ENCODE measurements around the gene MTG1. TPM values are rescaled to one million over a fixed set of nuclear protein-coding genes. Genes with fewer than 3 reads are reported as not detected.

MTG1 gene
- total RNA-seq = 10 to 100 TPM; 46.9 to 52.1 TPM

DNA sequence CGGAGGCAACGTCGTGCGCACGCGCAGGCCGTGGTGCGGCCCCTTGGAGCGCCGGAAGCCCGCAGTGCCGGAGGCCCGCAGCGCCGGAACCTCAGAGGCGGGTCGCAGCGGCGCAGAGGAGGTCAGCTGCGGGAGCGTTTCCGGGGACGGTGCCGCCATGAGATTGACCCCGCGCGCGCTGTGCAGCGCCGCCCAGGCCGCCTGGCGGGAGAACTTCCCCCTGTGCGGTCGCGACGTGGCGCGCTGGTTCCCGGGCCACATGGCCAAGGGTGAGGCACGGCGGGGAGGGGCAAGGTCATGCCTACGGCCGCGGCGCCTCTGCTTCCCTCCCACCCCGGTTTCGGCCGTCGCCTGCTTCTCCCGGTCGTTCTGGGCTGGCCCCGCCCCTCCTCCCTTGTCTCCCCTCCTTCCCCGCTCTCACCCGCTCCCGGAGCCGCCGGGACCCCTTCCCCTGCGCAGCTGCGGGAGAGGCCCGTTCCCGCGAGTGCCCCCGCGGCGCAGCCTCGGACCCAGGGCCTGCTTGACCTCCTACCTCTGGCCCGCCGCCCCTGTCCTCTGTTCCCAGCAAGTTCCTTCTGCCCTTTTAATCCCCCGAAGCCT, at the start of gene MTG1:
TSS of gene MTG1 (plus strand) at position 94 of the 600 bp plus-strand sequence. CDS start at position 158, 64 bp downstream.
- Mint-ChIP-seq H3K36me3 (ENCODE audit: low read depth) (peaks cover 31% of the 10 kb centered on the region), H3K27me3 (no peaks in the 10 kb centered on the region), H3K9me3 (ENCODE audit: low read depth) (no peaks in the 10 kb centered on the region), H3K27ac (peak within 1 kb of the TSS; percentile 93), H3K4me3 (peak within 1 kb of the TSS; percentile 90), H3K4me1 (peaks cover 51% of the 10 kb centered on the region)
- ChIA-PET POLR2A (no interaction called here), CTCF (no interaction called here)
- DNase-seq (peak; percentile 97), ATAC-seq (peak; percentile 76)
- intact Hi-C loops (cut with DNase I, micrococcal nuclease) = loop anchor here (1.0 to 5.0 kb wide), 10 partner anchors 15 to 1492 kb away; partner anchors contain the start of genes ECHS1 (in 2 of the 2), PAOX (in 1 of the 2), PPP2R2D (in 1 of the 2) and TUBGCP2 (in 1 of the 2)

- ATAC-seq (no peak), DNase-seq (no peak)
- H3K27me3 Mint-ChIP-seq = peaks cover 25% of the 10 kb centered on the region
- no peak overlapping the region for H3K4me3 Mint-ChIP-seq
- H3K9me3 Mint-ChIP-seq (ENCODE audit: low read depth) = no peaks in the 10 kb centered on the region
- intact Hi-C loops (cut with DNase I, micrococcal nuclease) = no loop called here
- no peak overlapping the region for H3K27ac Mint-ChIP-seq
- H3K4me1 Mint-ChIP-seq = peaks cover 6% of the 10 kb centered on the region
- no peaks in the 10 kb centered on the region for H3K36me3 Mint-ChIP-seq (ENCODE audit: low read depth)
- POLR2A ChIA-PET = no interaction called here
- CTCF ChIA-PET = interaction anchor here (0.9 to 1.1 kb wide), 2 partner anchors 9 to 15 kb away, joined by 3 read pairs; no protein-coding TSS in a partner anchor
Observed at GRCh38 chr10:133344236-133344635, 49.7 kb upstream of the MTG1 start.

DNA sequence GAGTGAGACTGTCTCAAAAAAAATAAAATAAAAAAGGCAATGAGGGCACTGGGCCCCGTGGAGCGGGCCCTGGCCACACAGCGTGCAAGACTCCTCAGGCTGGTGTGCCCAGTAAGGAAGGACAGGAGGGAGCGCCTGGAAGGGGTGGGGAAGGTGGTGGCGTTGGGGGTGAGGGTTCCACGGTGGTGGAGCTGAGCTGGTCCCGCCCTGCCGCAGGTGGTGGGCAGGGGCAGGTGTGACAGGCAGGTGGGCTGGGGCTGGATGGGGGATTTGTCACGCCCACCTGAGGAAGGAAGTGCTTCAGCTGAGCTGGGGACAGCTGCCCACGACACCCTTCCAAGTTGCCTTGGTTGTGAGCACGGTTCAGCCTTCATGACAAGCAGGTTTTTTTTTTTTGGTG, 47.5 kb upstream of the MTG1 start:
- H3K4me1 Mint-ChIP-seq = peaks cover 7% of the 10 kb centered on the region
- intact Hi-C loops (cut with DNase I, micrococcal nuclease) = no loop called here
- POLR2A ChIA-PET = no interaction called here

GRCh38 chr10:133347710-133348517, 46.0 kb upstream of the MTG1 start:
- no peaks in the 10 kb centered on the region for H3K36me3 Mint-ChIP-seq (ENCODE audit: low read depth)
- no peak overlapping the region for H3K27ac Mint-ChIP-seq
- ChIA-PET CTCF (interaction anchor here (0.6 to 2.3 kb wide), 2 partner anchors 18 to 615 kb away, joined by 3 to 9 read pairs; no protein-coding TSS in a partner anchor), POLR2A (no interaction called here)
- ATAC-seq = peak; percentile 14
- intact Hi-C loops (cut with DNase I, micrococcal nuclease) = no loop called here
- H3K27me3 Mint-ChIP-seq = peaks cover 25% of the 10 kb centered on the region
- H3K4me3 Mint-ChIP-seq = no peak overlapping the region
- H3K4me1 Mint-ChIP-seq = peaks cover 7% of the 10 kb centered on the region
- DNase-seq = no peak
- H3K9me3 Mint-ChIP-seq (ENCODE audit: low read depth) = no peaks in the 10 kb centered on the region

More for the DNA sequence above, 47.5 kb upstream of the MTG1 start:
- no peak overlapping the region for H3K27ac Mint-ChIP-seq
- H3K36me3 Mint-ChIP-seq (ENCODE audit: low read depth) = no peaks in the 10 kb centered on the region
- DNase-seq = no peak
- no peak overlapping the region for H3K4me3 Mint-ChIP-seq
- peaks cover 26% of the 10 kb centered on the region for H3K27me3 Mint-ChIP-seq
- H3K9me3 Mint-ChIP-seq (ENCODE audit: low read depth) = no peaks in the 10 kb centered on the region
- CTCF ChIA-PET = no interaction called here
- ATAC-seq = no peak

- Mint-ChIP-seq H3K4me3 (no peak overlapping the region), H3K36me3 (ENCODE audit: low read depth) (no peaks in the 10 kb centered on the region), H3K4me1 (peaks cover 5% of the 10 kb centered on the region), H3K27me3 (peaks cover 18% of the 10 kb centered on the region), H3K9me3 (ENCODE audit: low read depth) (no peaks in the 10 kb centered on the region), H3K27ac (no peak overlapping the region)
- intact Hi-C loops (cut with DNase I, micrococcal nuclease) = no loop called here
- ChIA-PET CTCF (no interaction called here), POLR2A (no interaction called here)
- ATAC-seq (no peak), DNase-seq (no peak)
Observed at GRCh38 chr10:133349160-133349568, 44.8 kb upstream of the MTG1 start.

GRCh38 chr10:133349577-133350011, 44.4 kb upstream of the MTG1 start:
- peaks cover 5% of the 10 kb centered on the region for H3K4me1 Mint-ChIP-seq
- H3K36me3 Mint-ChIP-seq (ENCODE audit: low read depth) = no peaks in the 10 kb centered on the region
- H3K27ac Mint-ChIP-seq = no peak overlapping the region
- no peak for DNase-seq
- ATAC-seq = no peak
- ChIA-PET POLR2A (no interaction called here), CTCF (no interaction called here)
- no peaks in the 10 kb centered on the region for H3K9me3 Mint-ChIP-seq (ENCODE audit: low read depth)
- intact Hi-C loops (cut with DNase I, micrococcal nuclease) = no loop called here
- H3K27me3 Mint-ChIP-seq = peaks cover 14% of the 10 kb centered on the region
- H3K4me3 Mint-ChIP-seq = no peak overlapping the region

- intact Hi-C loops (cut with DNase I, micrococcal nuclease) = no loop called here
- ATAC-seq = no peak
- H3K4me1 Mint-ChIP-seq = peaks cover 5% of the 10 kb centered on the region
- no peaks in the 10 kb centered on the region for H3K9me3 Mint-ChIP-seq (ENCODE audit: low read depth)
- peaks cover 13% of the 10 kb centered on the region for H3K27me3 Mint-ChIP-seq
- H3K36me3 Mint-ChIP-seq (ENCODE audit: low read depth) = no peaks in the 10 kb centered on the region
- H3K27ac Mint-ChIP-seq = no peak overlapping the region
- H3K4me3 Mint-ChIP-seq = no peak overlapping the region
- no peak for DNase-seq
- ChIA-PET CTCF (no interaction called here), POLR2A (no interaction called here)
Observed at GRCh38 chr10:133350283-133350949, 43.5 kb upstream of the MTG1 start.

- no peak for ATAC-seq
- intact Hi-C loops (cut with DNase I, micrococcal nuclease) = no loop called here
- ChIA-PET POLR2A (no interaction called here), CTCF (no interaction called here)
- no peak for DNase-seq
- Mint-ChIP-seq H3K4me3 (no peak overlapping the region), H3K9me3 (ENCODE audit: low read depth) (no peaks in the 10 kb centered on the region), H3K36me3 (ENCODE audit: low read depth) (peaks cover under 1% of the 10 kb centered on the region), H3K27me3 (peaks cover 8% of the 10 kb centered on the region), H3K4me1 (peaks cover 5% of the 10 kb centered on the region), H3K27ac (no peak overlapping the region)
Observed at GRCh38 chr10:133350950-133351329, 43.0 kb upstream of the MTG1 start.

DNA sequence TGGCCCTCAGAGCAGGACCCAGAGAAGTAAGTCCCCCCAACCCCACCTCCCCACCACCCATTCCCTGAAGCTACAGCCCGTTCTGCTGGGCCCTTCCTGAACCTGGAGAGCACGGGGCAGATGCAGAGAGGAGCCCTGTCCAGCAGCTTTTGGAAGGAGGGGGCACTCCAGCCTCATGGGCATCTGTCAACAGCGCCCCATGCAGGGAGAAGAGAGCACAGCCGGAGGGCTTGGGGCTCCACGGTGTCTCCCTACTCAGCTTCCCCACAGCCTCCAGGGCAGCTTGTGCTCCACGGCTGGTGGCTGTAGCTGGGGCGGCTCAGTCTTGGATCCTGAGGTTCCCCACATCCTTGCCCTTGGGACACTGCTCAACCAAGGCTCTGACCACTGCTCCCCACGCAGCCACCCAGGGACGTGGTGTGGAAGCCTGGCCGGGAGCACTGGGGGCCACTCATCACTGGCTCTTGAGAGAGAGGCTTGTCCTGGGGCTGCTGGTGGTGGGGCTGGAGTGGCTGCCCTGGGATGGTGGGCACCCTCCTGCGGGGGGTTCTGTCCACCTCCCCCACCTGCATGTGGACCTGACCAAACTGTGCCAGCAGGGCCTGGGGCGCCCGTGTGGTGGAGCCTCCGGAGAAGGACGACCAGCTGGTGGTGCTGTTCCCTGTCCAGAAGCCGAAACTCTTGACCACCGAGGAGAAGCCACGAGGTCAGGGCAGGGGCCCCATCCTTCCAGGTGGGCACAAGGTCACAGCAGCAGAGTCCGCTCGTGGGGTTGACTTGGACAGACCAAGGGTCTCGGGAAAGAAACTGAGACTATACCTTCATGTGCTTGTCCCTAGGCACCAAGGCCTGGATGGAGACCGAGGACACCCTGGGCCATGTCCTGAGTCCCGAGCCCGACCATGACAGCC, 42.3 kb upstream of the MTG1 start:
- H3K9me3 Mint-ChIP-seq (ENCODE audit: low read depth) = no peaks in the 10 kb centered on the region
- H3K27ac Mint-ChIP-seq = no peak overlapping the region
- H3K27me3 Mint-ChIP-seq = peaks cover 4% of the 10 kb centered on the region
- POLR2A ChIA-PET = no interaction called here
- H3K36me3 Mint-ChIP-seq (ENCODE audit: low read depth) = peaks cover 5% of the 10 kb centered on the region
- H3K4me3 Mint-ChIP-seq = no peak overlapping the region
- DNase-seq = no peak
- peaks cover 9% of the 10 kb centered on the region for H3K4me1 Mint-ChIP-seq
- intact Hi-C loops (cut with DNase I, micrococcal nuclease) = no loop called here
- peak; percentile 14 for ATAC-seq
- CTCF ChIA-PET = no interaction called here

DNA sequence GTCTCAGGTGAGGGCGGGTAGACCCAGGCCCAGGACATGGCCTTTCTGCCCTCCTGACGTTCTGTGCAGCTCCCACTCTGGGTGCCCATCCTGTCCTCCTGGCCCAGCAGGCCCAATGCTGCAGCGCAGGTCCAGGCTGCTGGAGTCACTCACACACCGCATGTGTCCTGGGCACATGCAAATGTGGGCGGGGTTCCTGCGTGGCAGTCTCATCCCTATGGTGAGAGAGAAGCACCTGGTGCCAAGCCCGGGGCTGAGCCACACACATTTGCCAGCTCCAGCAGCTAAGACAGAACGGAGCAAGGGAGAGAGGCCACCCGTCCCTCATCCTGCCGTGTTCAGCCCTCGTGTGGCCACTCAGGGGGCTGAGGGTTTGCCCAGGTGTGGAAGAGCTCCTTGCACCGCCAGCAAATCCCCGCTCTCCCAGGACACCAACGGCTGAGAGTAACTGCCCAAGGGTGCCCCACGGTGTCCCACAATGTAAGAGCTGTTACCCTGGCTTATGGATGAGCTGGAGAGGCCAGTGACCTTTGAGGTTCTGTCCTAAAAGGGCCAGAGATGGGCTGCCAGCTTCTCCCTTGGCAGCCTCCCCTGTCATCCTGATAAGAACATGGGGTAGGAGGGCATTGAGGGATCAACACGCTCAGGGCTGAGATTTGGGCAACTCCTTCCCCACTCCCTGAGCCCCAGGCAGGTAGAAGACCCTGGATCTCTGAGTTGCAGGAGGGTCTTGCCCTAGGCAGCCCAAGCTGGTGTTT, 40.6 kb upstream of the MTG1 start:
- H3K4me1 Mint-ChIP-seq = peaks cover 9% of the 10 kb centered on the region
- no peak overlapping the region for H3K27ac Mint-ChIP-seq
- DNase-seq (no peak), ATAC-seq (no peak)
- ChIA-PET CTCF (interaction anchor here (0.7 to 1.4 kb wide), 2 partner anchors 9 to 24 kb away, joined by 3 read pairs; no protein-coding TSS in a partner anchor), POLR2A (interaction anchor here (0.9 kb wide), 1 partner anchor 8 kb away, joined by 3 read pairs; no protein-coding TSS in a partner anchor)
- H3K9me3 Mint-ChIP-seq (ENCODE audit: low read depth) = no peaks in the 10 kb centered on the region
- no peak overlapping the region for H3K4me3 Mint-ChIP-seq
- intact Hi-C loops (cut with DNase I, micrococcal nuclease) = no loop called here
- H3K27me3 Mint-ChIP-seq = peaks cover 3% of the 10 kb centered on the region
- H3K36me3 Mint-ChIP-seq (ENCODE audit: low read depth) = peaks cover 5% of the 10 kb centered on the region

All from activated CD4-positive, alpha-beta T cell treated with anti-CD3 and anti-CD28 coated beads for 36 hours (primary cell).